Adrenal gland (tissue), 12 donors: ENCODE measurements around the gene F2RL3. TPM values are rescaled to one million over a fixed set of nuclear protein-coding genes. Genes with fewer than 3 reads are reported as not detected.
A peak's percentile ranks its signal among the peaks of the same experiment; 100 is the strongest.

ENCODE experiments used
- DNase-seq, 7 donors: peaks; one replicate each; pipeline ENCODE4 v3.0.0-alpha.2; 2019 to 2020
- H3K27ac ChIP-seq, 5 donors: fragments of 200-600 bp; sonication (generic) in 4 of 5; 1 replicate in 3 of 5; 2 replicates in 2 of 5; pipeline versions ENCODE4 v1.5.1 to v1.8.0; 2016 to 2020; ENCODE audit warnings: mild to moderate bottlenecking in 1 of 5
- H3K27me3 ChIP-seq: fragments of 200-600 bp; 2 replicates; pipeline ENCODE4 v1.8.0; 2021
- H3K36me3 ChIP-seq, 2 donors: fragments of 200-600 bp; replicated peaks in 1 of 2; 1 replicate in 1 of 2; 2 replicates in 1 of 2; pipeline versions ENCODE4 v1.5.1 to v1.8.0; 2018 to 2022
- H3K4me1 ChIP-seq, 2 donors: fragments of 200-600 bp; replicated peaks in 1 of 2; 1 replicate in 1 of 2; 2 replicates in 1 of 2; pipeline versions ENCODE4 v1.5.1 to v1.8.0; 2018 to 2021
- H3K4me3 ChIP-seq, 4 donors: fragments of 200-600 bp; sonication (generic) in 3 of 4; one replicate each; pipeline ENCODE4 v1.5.1; 2016 to 2018
- H3K9me3 ChIP-seq, 3 donors: fragments of 200-600 bp; sonication (generic) in 1 of 3; replicated peaks in 1 of 3; 1 replicate in 2 of 3; 2 replicates in 1 of 3; pipeline versions ENCODE4 v1.5.1 to v1.8.0; 2016 to 2021
- POLR2A ChIP-seq, 2 donors: fragments of 450-650 bp; IDR thresholded peaks; one replicate each; pipeline ENCODE4 v1.6.1; 2017; ENCODE audit warnings: antibody characterized with exemption in 2 of 2, mild to moderate bottlenecking in 2 of 2, moderate library complexity in 1 of 2
- WGBS, 4 donors: extraction: QIAGEN DNeasy Blood & Tissue Kit in 2 of 4; methylation state at CpG; one replicate each; pipeline versions ENCODE4 v1.1.5 to v1.1.7; 2013 to 2017; 5-methylcytosine and 5-hydroxymethylcytosine counted together
- intact Hi-C, 2 donors: fragments of 100-400 bp; cut with DNase I; formaldehyde crosslinking; loops; one replicate each; pipeline versions ENCODE4 v1.14.1 to v1.15.0; 2022 to 2023
- polyA plus RNA-seq, 3 donors: library from polyadenylated mRNA; stranded (reverse); fragments of 200-250 nt in 2 of 3; fragments of 350-450 nt in 1 of 3; fragmentation: Illumina TruSeq in 1 of 3; extraction: RNeasy Lipid Tissue Mini Kit (QIAGEN cat#74804) in 1 of 3; gene quantifications; one replicate each; pipeline ENCODE4 v1.2.3, GENCODE V29; 2013 to 2014
- total RNA-seq, 9 donors: library from RNA; depleted of rRNA in 4 of 9; stranded (reverse); fragments of >200 nt in 4 of 9; fragments of 120-200 nt in 1 of 9; fragmentation: NEBNext Ultra II Directional in 1 of 9; extraction: Animal tissue kit (Norgen Biotek cat#: 25700) in 1 of 9; gene quantifications; one replicate each; pipeline versions ENCODE4 v1.1.0 to v1.2.4, GENCODE V29; 2013 to 2023
- TF ChIP-seq, protein P1 (sequence below), 6 experiments: fragments of 450-650 bp in 4 of 6; fragments of 200-600 bp in 2 of 6; sonication (generic) in 1 of 6; IDR thresholded peaks; 1 replicate in 5 of 6; 2 replicates in 1 of 6; pipeline versions ENCODE4 v1.5.1 to v1.8.0; 2016 to 2021; ENCODE audit warnings: antibody characterized with exemption in 6 of 6, mild to moderate bottlenecking in 2 of 6, moderate library complexity in 1 of 6
- donor health status: healthy with polysubstance abuse.
- donor health status: Bipolar disorder and iron deficiency.
- donor health status: DM: yes; HTN: yes; CAD: no.
- donor health status: DM: no; HTN: no; CAD: no.
- donor health status: DM: no; HTN: no; CAD: no.
- donor health status: DM: yes; HTN: yes; CAD: no.

The F2RL3 gene
- total and polyA plus RNA-seq, 12 donors, result 0.17 to 3.8 (median 2.2) TPM

DNA sequence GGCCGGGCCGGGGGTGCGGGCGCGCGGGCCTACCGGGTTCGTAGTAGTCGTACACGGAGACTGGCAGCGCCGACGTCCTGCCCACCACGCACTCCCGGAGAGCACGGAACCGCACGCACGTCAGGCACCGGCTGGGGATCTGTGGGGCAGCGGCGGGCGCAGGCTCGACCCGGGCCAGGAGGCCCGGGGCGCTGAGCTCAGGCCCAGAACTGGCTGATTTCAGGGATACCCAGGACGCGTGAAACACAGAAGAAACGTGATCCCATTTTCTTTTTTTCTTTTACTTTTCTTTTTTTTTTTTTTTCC lies 9.0 kb downstream of the F2RL3 start:
- H3K36me3 ChIP-seq, result no peaks in the 10 kb centered on the region
- H3K4me1 ChIP-seq, result peaks cover 10 to 12% of the 10 kb centered on the region in 2 donors
- H3K27ac ChIP-seq, result peak overlapping the region in 4 of 5 donors; percentile 43 to 90 (median 66)
- intact Hi-C loops, result no loop called here
- peak overlapping the region in 3 of 4 donors; percentile 6 to 81 (median 58) for H3K4me3 ChIP-seq
- TF ChIP-seq, protein P1, sequence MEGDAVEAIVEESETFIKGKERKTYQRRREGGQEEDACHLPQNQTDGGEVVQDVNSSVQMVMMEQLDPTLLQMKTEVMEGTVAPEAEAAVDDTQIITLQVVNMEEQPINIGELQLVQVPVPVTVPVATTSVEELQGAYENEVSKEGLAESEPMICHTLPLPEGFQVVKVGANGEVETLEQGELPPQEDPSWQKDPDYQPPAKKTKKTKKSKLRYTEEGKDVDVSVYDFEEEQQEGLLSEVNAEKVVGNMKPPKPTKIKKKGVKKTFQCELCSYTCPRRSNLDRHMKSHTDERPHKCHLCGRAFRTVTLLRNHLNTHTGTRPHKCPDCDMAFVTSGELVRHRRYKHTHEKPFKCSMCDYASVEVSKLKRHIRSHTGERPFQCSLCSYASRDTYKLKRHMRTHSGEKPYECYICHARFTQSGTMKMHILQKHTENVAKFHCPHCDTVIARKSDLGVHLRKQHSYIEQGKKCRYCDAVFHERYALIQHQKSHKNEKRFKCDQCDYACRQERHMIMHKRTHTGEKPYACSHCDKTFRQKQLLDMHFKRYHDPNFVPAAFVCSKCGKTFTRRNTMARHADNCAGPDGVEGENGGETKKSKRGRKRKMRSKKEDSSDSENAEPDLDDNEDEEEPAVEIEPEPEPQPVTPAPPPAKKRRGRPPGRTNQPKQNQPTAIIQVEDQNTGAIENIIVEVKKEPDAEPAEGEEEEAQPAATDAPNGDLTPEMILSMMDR (IDR thresholded peaks at IDR 0.05), result no peak
- TF ChIP-seq POLR2A (IDR thresholded peaks at IDR 0.05), result peak in 1 of 2 donors; percentile 16
- no peaks in the 10 kb centered on the region for H3K9me3 ChIP-seq
- H3K27me3 ChIP-seq, result no peaks in the 10 kb centered on the region
- WGBS, 4 donors, result 12 to 18% (median 16%) methylated on average over 7 to 30 of the region's 30 CpGs
- DNase-seq, result no peak

DNA sequence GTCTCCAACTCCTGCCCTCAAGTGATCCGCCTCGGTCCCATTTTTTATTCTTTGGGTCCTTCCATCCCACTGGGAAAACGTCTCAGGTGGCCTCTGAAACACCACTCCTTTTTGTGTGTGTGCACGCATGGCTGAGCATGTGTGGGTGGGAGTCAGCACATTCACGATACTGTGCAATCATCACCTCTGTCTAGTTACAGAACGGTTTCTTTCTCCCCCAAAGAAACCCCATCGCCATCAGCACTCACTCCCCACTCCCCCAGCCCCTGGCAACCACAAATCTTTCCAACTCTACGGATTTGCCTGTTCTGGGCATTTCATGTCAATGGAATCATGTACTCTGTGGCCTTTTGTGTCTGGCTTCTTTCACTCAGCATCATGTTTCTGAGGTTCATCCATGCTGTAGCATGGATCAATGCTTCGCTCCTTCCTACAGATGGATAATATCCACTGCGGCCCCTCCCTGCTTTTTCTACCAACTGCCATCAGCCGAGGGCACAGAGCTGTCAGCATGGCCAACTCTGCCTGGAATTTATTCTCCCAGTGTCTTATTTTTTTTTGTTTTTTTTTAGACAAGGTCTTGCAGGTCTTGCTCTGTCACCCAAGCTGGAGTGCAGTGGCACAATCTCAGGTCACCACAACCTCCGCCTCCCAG lies 9.7 kb downstream of the F2RL3 start:
- no peaks in the 10 kb centered on the region for H3K27me3 ChIP-seq
- intact Hi-C loops, result no loop called here
- H3K36me3 ChIP-seq, result no peaks in the 10 kb centered on the region
- WGBS, 4 donors, result 90 to 95% (median 94%) methylated on average over 12 of the region's 12 CpGs
- H3K9me3 ChIP-seq, result no peaks in the 10 kb centered on the region
- no peak for DNase-seq
- no peak overlapping the region for H3K4me3 ChIP-seq
- peaks cover 10 to 12% of the 10 kb centered on the region in 2 donors for H3K4me1 ChIP-seq
- no peak for TF ChIP-seq POLR2A (IDR thresholded peaks at IDR 0.05)
- TF ChIP-seq, protein P1 (IDR thresholded peaks at IDR 0.05), result no peak
- no peak overlapping the region for H3K27ac ChIP-seq

DNA sequence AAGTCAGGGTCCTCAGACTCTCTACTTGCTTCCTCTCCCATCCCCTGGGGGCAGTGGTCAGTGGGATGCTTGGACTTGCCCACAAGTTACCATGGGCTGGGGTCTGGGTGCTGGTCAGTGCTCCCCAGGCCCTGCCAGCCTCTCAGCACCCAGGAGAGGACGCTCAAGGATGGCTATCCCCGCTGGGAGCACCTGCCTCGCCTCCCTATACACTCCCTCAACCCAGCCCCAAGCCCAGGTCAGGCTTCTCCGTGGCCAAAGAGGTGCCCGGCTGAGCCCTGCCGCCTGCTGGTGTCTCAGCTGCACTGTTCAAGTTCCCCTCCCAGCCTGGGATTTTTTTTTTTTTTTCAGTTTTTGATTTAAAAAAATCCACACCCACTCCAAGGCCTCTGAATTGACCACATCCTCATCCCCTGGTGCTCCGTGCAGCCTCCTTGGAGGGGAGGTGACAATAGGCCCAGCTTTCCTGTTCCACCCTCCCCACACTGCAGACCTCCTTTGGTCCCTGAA lies 10.8 kb downstream of the F2RL3 start:
- Histone ChIP-seq H3K36me3 (no peaks in the 10 kb centered on the region), H3K27me3 (no peaks in the 10 kb centered on the region), H3K4me3 (no peak overlapping the region), H3K9me3 (no peaks in the 10 kb centered on the region), H3K27ac (no peak overlapping the region), H3K4me1 (peaks cover 10 to 12% of the 10 kb centered on the region in 2 donors)
- TF ChIP-seq, protein P1 (IDR thresholded peaks at IDR 0.05), result peak in 5 of 6 experiments; percentile 25 to 54 (median 53)
- no peak for TF ChIP-seq POLR2A (IDR thresholded peaks at IDR 0.05)
- 38 to 49% (median 43%) methylated on average over 6 to 7 of the region's 7 CpGs for WGBS, 4 donors
- DNase-seq, result peak in 2 of 7 donors; percentile 43 to 63
- intact Hi-C loops, result loop anchor here (5.0 to 10.0 kb wide), 2 partner anchors 122 to 125 kb away; no protein-coding TSS in a partner anchor

DNA sequence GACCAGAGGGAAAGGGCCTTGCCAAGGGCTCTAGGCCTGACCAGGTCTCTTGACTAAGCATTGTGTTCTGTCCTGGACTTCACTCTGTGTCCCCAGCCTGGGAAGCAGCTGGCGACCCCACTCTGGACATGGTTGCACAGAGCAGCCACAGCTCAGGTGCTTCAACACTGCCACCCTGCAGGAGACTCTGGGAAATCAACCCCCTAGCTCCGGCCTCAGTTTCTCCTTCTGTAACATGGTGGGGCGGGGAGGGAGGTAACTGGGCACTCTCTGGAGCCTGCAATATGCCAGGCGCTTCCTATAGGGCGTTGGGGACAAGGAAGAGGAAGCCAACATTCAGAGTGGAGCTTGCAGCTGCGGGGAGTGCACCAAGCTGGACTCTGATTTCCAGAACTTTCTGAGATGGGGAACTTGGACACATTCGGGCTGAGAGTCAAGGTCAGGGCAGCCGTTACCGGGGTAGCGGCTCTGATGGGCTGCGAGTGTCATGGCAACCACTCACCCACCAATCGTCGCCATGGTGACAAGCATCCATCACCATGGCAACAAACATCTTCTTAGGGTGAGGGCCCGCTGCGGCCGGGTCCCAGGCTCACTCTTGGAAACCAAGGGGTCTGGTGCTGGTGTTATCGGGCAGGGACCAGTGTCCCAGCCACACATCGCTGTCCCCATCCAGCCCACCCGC lies 12.8 kb downstream of the F2RL3 start:
- WGBS, 4 donors, result 74 to 83% (median 80%) methylated on average over 11 to 19 of the region's 19 CpGs
- intact Hi-C loops, result loop anchor here (5.0 to 10.0 kb wide), 2 partner anchors 124 to 127 kb away; no protein-coding TSS in a partner anchor
- H3K27me3 ChIP-seq, result no peaks in the 10 kb centered on the region
- H3K27ac ChIP-seq, result no peak overlapping the region
- H3K4me1 ChIP-seq, result peaks cover 1 to 5% of the 10 kb centered on the region in 2 donors
- TF ChIP-seq, protein P1 (IDR thresholded peaks at IDR 0.05), result no peak
- no peak for TF ChIP-seq POLR2A (IDR thresholded peaks at IDR 0.05)
- no peaks in the 10 kb centered on the region for H3K9me3 ChIP-seq
- no peak for DNase-seq
- H3K36me3 ChIP-seq, result no peaks in the 10 kb centered on the region
- no peak overlapping the region for H3K4me3 ChIP-seq
